HG03175 (cell line): ENCODE measurements around the gene UMODL1.

ENCODE experiments used
- ATAC-seq: cut with Tn5 transposase; IDR thresholded peaks from one replicate; pipeline ENCODE4 v1.9.1; 2021; ENCODE audit warnings: mild to moderate bottlenecking, moderate library complexity; ENCODE audit not compliant: unreplicated experiment

Gene UMODL1

DNA sequence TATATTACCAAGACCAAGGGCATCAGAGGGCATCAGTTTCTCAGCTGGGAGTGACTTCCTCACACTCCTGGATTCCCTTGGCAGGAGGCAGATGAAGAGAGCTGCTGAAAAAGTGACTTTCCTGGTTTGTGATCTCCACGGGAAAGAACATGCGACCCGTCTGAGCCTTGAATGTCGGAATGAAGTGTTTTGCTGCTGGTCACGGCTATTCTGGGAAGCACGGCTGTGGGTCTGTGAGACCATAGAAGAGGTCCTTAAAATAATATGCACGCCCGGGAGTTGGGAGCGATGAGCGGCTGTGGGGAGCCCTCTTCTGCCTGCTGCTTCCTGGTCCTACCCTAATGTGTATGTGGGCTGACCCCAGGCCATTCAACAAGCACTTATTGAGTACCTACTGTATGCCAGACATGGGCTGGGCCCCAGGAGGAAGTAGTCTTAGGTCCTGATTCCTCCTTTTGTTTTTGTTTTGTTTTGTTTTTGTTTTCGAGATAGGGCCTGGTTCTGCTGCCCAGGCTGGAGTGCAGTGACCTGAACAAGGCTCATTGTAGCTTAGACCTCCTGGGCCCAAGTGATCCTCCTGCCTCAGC lies 13.2 kb upstream of the UMODL1 start:
- ATAC-seq = no peak

DNA sequence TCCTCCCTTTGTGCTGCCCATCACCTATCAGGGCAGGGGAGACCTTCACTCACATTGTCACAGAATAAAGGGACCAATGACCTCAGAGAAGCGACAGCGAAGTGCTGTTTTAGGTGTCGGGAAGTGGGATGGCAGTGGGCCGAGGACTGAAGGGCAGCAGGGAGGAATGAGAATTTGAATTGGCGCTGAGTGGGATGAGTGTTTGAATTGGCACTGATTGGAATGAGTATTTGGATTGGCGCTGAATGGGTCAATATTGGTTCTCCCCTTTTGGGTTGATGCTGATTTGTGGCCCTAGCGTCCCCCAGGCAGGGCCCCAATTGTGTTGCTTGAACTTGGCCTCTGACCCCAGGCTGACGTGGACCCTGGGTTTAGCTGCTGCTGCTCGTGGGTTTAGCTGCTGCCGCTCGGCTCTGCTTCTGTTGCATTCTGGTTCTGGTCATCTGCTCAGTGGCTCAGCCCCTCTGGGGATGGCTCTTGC lies 12.4 kb upstream of the UMODL1 start:
- ATAC-seq = no peak

- no peak for ATAC-seq
These were observed 12.0 kb upstream of the UMODL1 start for GRCh38 chr21:42059141-42059540.

DNA sequence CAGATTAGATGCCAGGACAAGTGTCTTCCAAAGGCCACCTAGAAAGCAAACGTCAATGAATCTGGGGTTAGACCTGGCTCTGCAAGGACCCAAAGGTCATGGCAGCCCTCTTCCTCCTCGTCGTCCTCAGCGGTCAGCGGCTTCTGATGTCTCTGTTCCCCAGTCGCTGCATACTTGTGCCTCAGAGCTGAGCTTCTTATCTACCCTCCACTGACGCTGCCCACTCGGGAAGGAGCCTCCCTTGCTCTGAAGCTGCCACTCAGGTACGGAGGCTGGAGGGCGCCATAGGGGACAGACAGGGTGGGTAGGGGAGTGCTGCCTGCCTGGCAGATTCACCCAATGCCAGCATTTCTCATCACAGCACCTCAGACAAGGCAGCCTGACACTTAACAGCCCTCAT lies 11.4 kb upstream of the UMODL1 start:
- ATAC-seq = no peak

- ATAC-seq = no peak
These were observed 11.0 kb upstream of the UMODL1 start for GRCh38 chr21:42060166-42060565.

- ATAC-seq = peak; percentile 41
These were observed 9.7 kb upstream of the UMODL1 start for GRCh38 chr21:42061195-42061985.

DNA sequence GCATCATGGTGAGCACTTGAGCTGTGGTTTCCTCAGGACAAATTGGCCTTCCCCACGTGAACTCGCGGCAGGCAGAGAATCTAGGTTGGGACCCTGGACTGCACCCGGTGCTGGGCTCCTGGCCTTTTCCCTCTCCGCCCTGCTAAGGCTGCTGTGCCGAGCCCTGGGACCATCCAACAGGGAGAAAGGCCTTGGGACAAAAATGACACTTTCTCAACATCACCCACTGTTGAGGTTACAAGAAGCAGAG lies 9.2 kb upstream of the UMODL1 start:
- ATAC-seq = no peak

GRCh38 chr21:42062236-42063022 lies 8.7 kb upstream of the UMODL1 start:
- peak; percentile 61 for ATAC-seq

GRCh38 chr21:42063191-42063570 lies 7.9 kb upstream of the UMODL1 start:
- no peak for ATAC-seq

DNA sequence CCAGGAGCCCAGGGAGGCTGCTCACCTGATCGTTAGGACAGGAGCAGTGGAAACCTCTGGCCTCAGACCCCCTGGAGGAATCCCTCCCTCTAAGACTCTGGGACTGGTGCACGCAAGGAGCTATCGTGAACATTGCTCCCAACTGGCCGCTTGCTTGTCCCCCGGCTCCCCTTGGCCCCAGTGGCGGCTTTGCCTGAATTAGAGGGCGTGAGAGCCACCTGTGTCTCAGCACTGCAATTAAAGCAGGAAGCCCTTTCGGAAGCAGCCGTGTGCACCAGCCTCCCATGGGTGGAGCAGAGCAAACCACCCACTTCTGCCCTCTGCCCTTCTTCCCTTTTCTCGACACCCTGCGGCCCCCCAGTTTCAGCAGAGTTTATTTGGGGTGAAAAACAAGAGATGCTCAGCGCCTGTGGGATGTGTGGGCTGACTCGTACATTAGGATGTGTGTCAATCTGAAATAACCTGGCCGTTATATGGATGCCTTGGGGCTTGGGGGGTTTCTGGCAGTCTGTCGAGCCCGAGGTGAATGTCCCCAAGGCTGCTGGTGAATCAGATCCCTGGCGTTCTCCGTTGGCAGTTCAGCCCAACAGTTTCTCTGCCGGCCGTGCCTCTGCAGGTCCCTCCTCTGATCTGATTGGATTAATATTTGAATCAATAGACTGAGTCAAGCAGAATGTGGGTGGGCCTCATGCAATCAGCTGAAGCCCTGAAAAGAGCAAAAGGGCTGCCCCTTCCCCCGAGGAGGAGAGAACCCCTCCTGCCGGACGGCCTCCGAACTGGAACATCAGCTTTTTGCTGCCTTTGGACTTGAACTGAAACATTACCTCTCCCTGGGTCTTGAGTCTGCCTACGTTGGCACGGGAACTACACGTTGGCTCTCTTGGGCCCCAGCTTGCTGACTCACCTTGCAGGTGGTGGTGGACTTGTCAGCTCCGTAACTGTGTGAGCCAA lies 7.3 kb upstream of the UMODL1 start:
- ATAC-seq = peak; percentile 41

GRCh38 chr21:42066521-42066920 lies 4.6 kb upstream of the UMODL1 start:
- ATAC-seq = no peak

DNA sequence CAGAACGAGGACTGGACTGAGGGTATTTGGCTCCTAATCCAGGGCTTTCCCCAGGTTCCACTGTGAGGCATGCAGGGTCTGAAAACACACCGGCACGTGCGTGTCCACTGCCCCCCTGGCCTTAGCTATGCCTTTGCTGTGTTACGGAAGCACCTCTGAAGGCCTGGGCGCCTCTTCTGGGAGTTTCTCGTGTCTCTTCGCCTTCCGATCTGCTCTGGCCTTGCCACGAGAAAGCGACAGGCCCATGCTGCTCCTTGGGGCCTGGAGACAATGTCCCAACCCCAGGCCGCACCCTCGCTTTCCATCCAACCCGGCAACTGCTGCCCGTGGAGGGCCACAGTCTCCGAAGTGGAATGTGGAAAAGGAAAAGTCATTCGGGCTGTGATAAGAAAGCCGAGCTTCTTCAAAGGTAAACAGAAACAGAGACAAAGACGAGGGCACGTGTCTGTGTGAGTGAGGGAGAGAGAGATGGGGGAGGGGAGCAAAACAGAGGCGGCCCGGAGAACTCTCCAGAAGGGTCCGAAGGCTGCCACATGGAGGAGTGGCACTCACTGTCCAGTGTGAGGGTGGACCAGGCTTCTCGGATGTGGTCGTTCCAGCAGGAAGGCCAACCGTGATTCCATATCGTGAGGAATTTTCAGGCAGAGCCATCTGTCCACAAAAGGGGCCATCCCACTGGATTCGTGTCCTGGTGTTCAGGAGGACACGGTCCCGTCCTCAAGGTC lies 3.4 kb upstream of the UMODL1 start:
- ATAC-seq = no peak

DNA sequence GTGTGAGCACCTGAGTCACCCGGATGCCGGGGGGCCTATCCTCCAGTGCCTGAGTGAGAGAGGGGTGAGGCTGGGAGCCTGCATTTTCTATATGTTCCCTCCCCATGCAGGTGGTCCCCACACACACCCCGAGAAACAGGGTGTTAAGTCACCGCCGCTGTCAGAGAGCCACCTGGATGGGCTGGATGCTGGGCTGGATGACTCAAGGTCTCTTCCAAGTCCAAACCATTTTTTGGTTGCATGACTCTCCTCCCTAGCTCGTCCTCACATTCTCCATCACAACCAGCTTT lies 2.9 kb upstream of the UMODL1 start:
- no peak for ATAC-seq

DNA sequence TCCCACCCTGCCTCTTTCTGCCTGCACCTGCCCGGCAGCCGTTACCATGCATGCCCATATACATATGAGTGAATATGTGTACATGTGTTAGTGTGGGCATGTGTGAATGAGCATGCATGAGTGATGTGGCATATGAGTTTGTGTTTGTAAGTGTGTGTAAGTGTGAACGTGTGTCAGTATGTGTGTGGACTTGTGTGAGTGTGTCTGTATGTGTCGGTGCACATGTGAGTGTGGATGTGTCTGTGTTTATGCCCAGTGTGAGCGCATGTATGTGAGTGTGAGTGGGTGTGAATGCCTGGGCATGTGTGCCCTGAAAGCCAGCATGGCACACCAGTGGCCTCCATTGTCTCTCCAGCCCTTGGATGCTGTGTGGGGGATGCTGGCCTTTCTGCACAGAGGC lies 2.5 kb upstream of the UMODL1 start:
- ATAC-seq = no peak

DNA sequence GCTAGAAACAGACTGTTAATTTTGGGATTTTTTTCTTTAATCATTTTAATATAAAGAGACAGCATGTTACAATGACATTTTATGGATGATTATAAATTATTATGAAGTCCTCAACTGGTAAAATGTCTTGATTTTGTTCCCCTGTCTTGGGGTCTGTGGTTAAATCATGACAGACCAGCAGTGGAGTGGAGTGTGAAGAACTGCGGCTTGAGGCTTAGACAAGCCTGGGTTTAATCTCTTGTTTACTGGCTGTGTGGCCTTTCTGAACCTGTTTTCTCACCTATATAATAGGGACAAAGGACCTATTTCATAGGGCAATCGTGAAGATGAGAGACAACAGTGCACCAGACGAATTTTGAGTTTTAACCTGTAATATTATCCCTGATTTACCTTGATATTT lies 1.8 kb upstream of the UMODL1 start:
- ATAC-seq = no peak

- ATAC-seq = no peak
These were observed 1.3 kb upstream of the UMODL1 start for GRCh38 chr21:42069843-42070242.

DNA sequence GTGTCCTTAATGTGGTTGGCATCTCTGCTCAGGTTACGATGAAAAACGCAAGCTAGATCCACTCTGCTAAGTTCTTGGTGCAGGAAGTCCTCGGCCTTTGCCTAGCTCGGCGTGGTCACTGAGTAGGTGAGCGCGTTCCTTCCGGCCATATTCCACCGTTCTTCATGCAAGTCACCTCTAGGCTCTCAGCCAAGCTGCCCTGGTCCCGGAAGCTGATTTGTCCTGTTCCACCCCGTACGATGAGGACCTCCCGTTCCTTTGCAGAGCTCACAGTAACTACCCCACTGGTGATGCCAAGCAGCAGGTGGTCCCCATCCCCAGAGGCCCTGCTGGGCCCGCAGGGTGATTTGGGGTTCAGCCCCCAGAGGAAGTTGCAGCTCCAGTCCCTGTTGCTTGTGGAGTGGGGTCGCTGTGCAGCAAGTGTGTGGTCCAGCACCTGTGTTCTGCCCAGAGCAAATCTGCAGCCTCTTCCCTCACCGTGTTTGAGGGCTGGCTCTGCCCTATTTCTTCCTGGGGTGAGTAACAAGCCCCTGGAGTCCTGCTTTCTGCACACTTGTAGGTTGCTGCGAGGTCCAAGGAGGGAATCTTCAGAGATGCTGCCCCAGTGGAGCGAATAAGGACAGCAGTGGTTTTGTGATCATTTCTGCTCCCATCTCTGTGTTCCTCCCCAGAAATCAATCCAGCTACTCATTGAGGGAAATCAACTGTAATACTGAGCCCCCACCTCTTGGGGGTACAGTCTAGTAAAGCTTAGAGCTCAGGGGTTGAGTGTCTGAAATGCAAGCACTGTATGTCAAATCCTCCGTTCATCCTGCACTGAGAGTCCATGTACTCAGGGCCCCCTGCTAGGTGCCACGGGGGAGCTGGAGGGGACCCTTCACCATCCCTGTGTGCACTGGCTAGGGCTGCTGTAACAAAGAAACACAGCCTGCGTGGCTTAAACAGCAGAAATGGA lies 2.3 kb downstream of the UMODL1 start:
- ATAC-seq = no peak

DNA sequence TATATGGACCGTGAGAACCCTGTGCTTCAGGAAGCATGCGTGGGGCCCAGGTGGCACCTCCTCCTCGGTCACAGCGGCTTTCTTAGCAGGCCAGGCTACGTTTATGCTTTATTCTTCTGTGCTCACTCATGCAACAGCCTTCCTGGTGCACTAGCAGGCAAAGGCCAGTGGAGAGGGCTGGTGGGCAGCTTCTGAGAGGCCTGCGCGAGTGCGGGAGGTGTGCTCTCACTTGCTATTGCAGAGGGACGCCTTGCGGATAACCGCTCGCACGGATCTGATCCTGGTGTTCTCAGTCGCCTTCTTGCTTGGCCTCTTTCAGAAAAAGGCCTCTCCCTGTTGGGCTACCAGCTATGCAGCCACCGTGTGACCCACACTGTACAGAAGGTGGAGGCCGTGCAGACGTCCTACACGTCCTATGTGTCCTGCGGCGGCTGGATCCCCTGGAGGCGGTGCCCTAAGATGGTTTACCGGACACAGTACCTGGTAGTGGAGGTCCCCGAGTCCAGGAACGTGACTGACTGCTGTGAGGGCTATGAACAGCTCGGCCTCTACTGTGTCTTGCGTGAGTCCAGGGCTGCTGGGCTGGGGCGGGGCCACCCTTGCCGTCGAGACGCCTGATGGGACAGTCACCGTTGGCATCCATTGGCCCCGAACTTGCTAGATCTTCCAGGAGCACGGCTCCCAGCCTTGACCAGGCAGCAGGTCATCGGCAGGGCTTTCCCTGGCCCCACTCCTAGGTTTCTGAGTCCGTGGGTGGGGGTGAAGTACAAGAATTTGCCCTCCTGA lies 4.8 kb downstream of the UMODL1 start:
- ATAC-seq = no peak
